Measurements from ENCODE around the gene CTSF. TPM values are rescaled to one million over a fixed set of nuclear protein-coding genes. Genes with fewer than 3 reads are reported as not detected.

Gene CTSF
- 58.0 TPM for total RNA-seq
- 80.4 TPM for polyA plus RNA-seq (ENCODE audit: insufficient read depth, low read depth, low replicate concordance)
- long read RNA-seq, donor 1, transcript CTSF-201 (13 exons, 2,035 nt), result major isoform, 21 of 32 reads
- long read RNA-seq, donor 1, partial matches to known transcripts, result 11 of 32 reads
- long read RNA-seq, donor 1, other reads (novel, unspliced or antisense), result 0 of 32 reads
- long read RNA-seq, donor 2, transcript CTSF-201 (13 exons, 2,035 nt), result major isoform, 24 of 48 reads
- long read RNA-seq, donor 2, partial matches to known transcripts, result 24 of 48 reads
- long read RNA-seq, donor 2, other reads (novel, unspliced or antisense), result 0 of 48 reads
- long read RNA-seq, donor 3, transcript CTSF-201 (13 exons, 2,035 nt), result major isoform, 29 of 54 reads
- long read RNA-seq, donor 3, partial matches to known transcripts, result 25 of 54 reads
- long read RNA-seq, donor 3, other reads (novel, unspliced or antisense), result 0 of 54 reads
- long read RNA-seq, donor 4, transcript CTSF-201 (13 exons, 2,035 nt), result major isoform, 23 of 41 reads
- long read RNA-seq, donor 4, partial matches to known transcripts, result 18 of 41 reads
- long read RNA-seq, donor 4, other reads (novel, unspliced or antisense), result 0 of 41 reads
- long read RNA-seq, donor 5, partial matches to known transcripts, result 0 of 2 reads
- long read RNA-seq, donor 5, other reads (novel, unspliced or antisense), result 0 of 2 reads
- long read RNA-seq, donor 6, transcript CTSF-201 (13 exons, 2,035 nt), result major isoform, 8 of 26 reads
- long read RNA-seq, donor 6, partial matches to known transcripts, result 18 of 26 reads
- long read RNA-seq, donor 6, other reads (novel, unspliced or antisense), result 0 of 26 reads
- long read RNA-seq, donor 7, transcript CTSF-201 (13 exons, 2,035 nt), result major isoform, 120 of 163 reads
- long read RNA-seq, donor 7, partial matches to known transcripts, result 29 of 163 reads
- long read RNA-seq, donor 7, other reads (novel, unspliced or antisense), result 13 of 163 reads
- long read RNA-seq, donor 8, transcript CTSF-201 (13 exons, 2,035 nt), result major isoform, 19 of 19 reads
- long read RNA-seq, donor 8, partial matches to known transcripts, result 0 of 19 reads
- long read RNA-seq, donor 8, other reads (novel, unspliced or antisense), result 0 of 19 reads
- long read RNA-seq, donor 9, transcript CTSF-201 (13 exons, 2,035 nt), result major isoform, 14 of 20 reads
- long read RNA-seq, donor 9, partial matches to known transcripts, result 6 of 20 reads
- long read RNA-seq, donor 9, other reads (novel, unspliced or antisense), result 0 of 20 reads
- long read RNA-seq, donor 10, transcript CTSF-201 (13 exons, 2,035 nt), result major isoform, 23 of 34 reads
- long read RNA-seq, donor 10, partial matches to known transcripts, result 11 of 34 reads
- long read RNA-seq, donor 10, other reads (novel, unspliced or antisense), result 0 of 34 reads

DNA sequence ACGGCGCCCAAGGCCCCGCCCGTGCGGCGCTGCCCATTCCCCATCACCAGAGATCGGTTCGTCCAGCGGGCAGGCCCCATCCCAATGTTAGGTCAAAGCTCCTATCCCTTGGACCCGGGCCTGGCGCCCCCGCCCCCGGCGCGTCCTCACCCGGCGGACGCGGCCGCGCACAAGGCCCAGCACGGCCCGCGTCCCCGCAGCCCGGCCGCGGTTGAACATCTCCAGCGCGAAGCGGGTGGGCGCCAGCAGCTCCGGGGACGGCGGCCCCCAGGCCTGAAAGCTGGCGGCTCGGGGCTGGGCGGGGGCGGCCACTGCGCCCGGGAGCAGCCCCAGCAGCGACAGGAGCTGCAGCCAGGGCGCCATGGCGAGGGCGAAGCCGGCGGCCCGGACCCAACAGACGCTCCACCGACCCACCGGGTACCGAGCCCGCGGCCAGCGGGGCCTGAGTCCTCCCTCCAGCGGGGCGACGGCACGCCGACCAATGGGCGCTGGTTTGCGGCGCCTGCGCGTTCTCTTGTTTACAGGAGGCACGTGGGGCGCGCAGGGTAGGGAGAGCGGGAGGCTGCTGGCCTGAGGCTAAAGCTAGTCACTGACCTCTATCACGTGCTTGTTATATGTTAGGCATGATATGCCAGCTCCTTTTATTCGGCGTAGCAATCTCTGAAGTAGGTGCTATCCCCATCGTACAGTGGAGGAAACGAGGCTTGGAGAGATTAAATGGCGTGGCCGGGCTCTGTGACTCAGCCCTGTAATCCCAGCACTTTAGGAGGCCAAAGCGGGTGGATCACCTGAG is at the start of gene CTSF:
CTSF (minus strand) TSS at position 483 of the 793 bp plus-strand sequence; CDS start at position 363, 120 bp downstream.
- no peak within 1 kb of the TSS for H3K9ac ChIP-seq (ENCODE audit: low read length in 3 of 3)
- TF ChIP-seq, protein P1, sequence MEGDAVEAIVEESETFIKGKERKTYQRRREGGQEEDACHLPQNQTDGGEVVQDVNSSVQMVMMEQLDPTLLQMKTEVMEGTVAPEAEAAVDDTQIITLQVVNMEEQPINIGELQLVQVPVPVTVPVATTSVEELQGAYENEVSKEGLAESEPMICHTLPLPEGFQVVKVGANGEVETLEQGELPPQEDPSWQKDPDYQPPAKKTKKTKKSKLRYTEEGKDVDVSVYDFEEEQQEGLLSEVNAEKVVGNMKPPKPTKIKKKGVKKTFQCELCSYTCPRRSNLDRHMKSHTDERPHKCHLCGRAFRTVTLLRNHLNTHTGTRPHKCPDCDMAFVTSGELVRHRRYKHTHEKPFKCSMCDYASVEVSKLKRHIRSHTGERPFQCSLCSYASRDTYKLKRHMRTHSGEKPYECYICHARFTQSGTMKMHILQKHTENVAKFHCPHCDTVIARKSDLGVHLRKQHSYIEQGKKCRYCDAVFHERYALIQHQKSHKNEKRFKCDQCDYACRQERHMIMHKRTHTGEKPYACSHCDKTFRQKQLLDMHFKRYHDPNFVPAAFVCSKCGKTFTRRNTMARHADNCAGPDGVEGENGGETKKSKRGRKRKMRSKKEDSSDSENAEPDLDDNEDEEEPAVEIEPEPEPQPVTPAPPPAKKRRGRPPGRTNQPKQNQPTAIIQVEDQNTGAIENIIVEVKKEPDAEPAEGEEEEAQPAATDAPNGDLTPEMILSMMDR (IDR thresholded peaks at IDR 0.05; ENCODE audit: borderline replicate concordance, extremely low read depth, insufficient read depth), result no peak
- FAIRE-seq (no peak), DNase-seq (peak; percentile 84 to 94 (median 86))
- intact Hi-C loops (cut with DNase I), result no loop called here
- H3K4me1 ChIP-seq (ENCODE audit: control insufficient read depth in 2 of 3, insufficient read depth in 2 of 3, low read depth in 1 of 3, low read length in 3 of 3), result peaks cover 0 to 10% (median 8%) of the 10 kb centered on the region in 3 donors
- H3K36me3 ChIP-seq (ENCODE audit: control insufficient read depth in 2 of 3, insufficient read depth in 3 of 3, low read length in 3 of 3), result no peaks in the 10 kb centered on the region
- peak within 1 kb of the TSS; percentile 40 to 57 (median 56) for H3K4me3 ChIP-seq (ENCODE audit: low read length in 3 of 3)
- H3K27ac ChIP-seq (ENCODE audit: low read depth in 2 of 2, low read length in 2 of 2), result peak within 1 kb of the TSS in 1 of 2 donors; percentile 17
- no peaks in the 10 kb centered on the region for H3K27me3 ChIP-seq (ENCODE audit: control insufficient read depth, insufficient read depth, low read length)
- no peaks in the 10 kb centered on the region for H3K9me3 ChIP-seq (ENCODE audit: control insufficient read depth in 2 of 3, insufficient read depth in 1 of 3, low read length in 3 of 3)

DNA sequence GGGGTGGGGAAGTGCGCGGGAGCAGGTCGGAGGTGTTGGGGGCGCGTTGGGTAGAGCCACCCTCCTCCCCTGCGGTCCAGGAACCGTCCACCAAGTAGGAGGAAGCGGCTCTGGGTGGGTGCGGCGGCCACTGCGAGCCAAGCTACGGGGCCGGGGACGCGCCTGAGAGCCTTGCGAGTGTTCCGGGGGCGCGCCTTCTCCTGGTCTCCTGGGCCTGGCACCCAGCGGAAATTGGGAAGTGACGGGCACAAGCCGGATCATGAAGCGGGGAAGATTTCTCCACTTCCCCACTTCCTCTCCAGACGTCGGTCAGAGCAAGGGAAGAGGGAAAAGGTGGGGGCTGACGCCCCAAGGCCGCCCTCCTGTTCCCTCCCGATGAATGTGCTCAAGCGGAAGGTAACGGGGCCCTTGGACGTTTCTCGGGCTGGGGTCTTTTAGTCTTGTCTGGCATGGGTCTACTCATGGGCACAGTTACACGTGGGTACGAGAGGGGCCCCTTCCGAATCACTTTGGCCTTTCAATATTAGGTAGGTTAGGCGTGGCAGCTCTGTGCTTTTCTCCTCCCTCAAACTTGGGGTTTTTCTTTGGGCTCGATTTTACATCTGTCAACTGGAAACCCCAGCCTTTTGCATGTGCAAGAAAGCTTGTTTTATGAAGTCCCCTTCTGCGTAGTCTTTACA is 48.9 kb upstream of the CTSF start:
- DNase-seq (peak in 1 of 5 donors; percentile 79), FAIRE-seq (no peak)
- H3K4me1 ChIP-seq (ENCODE audit: control insufficient read depth in 2 of 3, insufficient read depth in 2 of 3, low read depth in 1 of 3, low read length in 3 of 3), result peaks cover 0 to 18% (median 0%) of the 10 kb centered on the region in 3 donors
- peak overlapping the region; percentile 95 to 98 for H3K27ac ChIP-seq (ENCODE audit: low read depth in 2 of 2, low read length in 2 of 2)
- H3K9me3 ChIP-seq (ENCODE audit: control insufficient read depth in 2 of 3, insufficient read depth in 1 of 3, low read length in 3 of 3), result no peaks in the 10 kb centered on the region
- H3K9ac ChIP-seq (ENCODE audit: low read length in 3 of 3), result peak overlapping the region; percentile 90 to 99 (median 94)
- H3K36me3 ChIP-seq (ENCODE audit: control insufficient read depth in 2 of 3, insufficient read depth in 3 of 3, low read length in 3 of 3), result peaks cover 0 to 3% (median 0%) of the 10 kb centered on the region in 3 donors
- TF ChIP-seq, protein P1 (IDR thresholded peaks at IDR 0.05; ENCODE audit: borderline replicate concordance, extremely low read depth, insufficient read depth), result no peak
- no peaks in the 10 kb centered on the region for H3K27me3 ChIP-seq (ENCODE audit: control insufficient read depth, insufficient read depth, low read length)
- H3K4me3 ChIP-seq (ENCODE audit: low read length in 3 of 3), result peak overlapping the region; percentile 99 to 100 (median 99)
- intact Hi-C loops (cut with DNase I), result no loop called here
